Hypothalamus (tissue), 51 donors: ENCODE results near the gene PDLIM1.

Source experiments
- DNase-seq, 51 donors: peaks; one replicate each; lab custom pipeline; 2025; lab: John Stamatoyannopoulos, UW

The PDLIM1 gene

GRCh38 chr10:95290461-95291364 lies at the start of gene PDLIM1:
Gene PDLIM1 (minus strand): TSS chr10:95291003. CDS start chr10:95290915, 88 bp downstream.
- no peak for DNase-seq

DNA sequence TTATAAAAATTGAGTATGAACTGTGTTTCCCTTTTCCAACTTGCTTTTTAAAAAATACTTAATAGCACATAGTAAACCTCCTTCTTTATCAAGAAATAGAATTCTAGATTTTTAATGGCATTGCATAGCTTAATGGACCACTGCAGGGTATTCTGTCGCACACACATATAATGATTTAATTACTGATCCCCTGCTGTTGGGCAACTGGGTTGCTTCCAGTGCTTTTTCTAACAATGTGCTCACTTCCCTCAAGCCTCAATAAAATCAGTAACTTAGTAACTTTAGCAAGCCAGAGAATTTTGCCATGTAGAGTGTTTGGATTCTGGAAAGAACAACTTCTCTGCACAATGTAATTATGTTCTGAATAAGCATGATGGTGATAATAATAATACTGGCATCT lies 49.1 kb upstream of the PDLIM1 start:
- no peak for DNase-seq

- no peak for DNase-seq
Observed at GRCh38 chr10:95337423-95338160, 46.8 kb upstream of the PDLIM1 start.

DNA sequence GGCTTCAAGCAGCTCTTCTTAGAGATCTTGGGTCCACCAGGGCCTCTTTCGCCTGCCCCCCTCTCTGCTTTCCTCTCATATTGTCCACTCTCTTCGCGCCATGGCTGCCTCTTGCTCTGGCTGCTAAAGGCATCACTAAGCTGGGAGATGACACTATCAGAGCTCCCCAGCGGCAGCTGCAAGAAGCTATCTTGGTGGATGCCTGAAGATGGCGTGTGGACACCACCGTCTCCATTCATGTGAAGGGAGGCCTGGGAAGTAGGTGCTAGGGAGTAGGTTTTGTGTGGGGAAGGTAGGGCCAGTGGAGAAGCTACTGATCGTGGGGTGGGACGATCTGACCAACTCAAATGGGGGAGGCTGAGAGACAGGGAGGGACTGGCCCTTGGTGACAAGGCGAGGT lies 45.9 kb upstream of the PDLIM1 start:
- no peak for DNase-seq

DNA sequence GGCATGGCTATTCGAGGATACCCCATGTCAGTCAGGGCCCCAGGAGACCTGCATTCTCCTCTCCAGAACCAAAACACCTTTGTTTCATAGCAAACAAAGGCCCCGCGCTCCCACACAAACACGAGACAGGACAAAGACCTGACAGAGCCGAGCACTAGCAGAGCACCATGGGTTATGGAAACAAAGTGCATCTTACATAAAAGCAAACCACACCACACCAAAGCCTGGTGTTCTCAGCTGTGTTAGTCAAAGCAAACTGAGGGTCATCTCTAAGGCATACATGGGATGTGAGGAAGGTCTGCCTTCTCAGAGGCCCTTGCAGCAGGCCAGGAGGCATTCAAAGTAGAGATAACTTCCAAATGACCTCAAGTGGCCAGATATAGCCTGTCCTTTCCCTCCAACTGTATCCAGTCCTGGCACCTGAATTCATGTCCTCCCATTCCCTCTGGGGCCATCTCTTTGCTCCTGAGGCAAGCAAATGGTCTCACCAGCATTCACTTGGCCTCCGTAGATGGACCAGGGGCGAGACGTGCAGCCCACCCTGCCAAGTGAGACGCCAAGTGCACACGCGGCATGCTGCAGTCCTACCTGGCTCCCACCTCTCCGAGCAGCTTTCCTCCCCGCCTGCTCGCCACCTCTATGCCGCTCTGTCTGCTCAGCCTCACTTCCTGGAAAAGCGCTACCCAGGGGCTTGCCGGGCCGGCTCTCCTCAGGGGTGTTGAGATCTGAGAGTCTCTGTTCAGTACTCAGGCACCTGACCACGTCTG lies 45.3 kb upstream of the PDLIM1 start:
- DNase-seq: no peak

DNA sequence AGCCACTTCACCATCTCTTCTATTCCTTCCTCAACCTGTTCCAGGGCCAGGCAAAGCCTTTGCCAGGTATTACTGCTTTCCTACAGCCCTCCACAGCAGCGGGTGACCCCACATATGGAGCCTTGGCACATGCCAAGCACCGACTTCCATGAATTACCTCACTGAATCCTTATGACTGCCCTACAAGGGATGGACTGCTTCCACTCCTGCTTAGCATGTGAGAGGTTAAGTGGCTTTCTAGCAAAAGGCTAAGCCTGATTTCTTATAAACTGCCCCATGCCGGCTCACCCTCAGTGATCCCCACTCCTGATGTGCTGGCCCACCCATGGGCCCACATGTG lies 44.0 kb upstream of the PDLIM1 start:
- no peak for DNase-seq

DNA sequence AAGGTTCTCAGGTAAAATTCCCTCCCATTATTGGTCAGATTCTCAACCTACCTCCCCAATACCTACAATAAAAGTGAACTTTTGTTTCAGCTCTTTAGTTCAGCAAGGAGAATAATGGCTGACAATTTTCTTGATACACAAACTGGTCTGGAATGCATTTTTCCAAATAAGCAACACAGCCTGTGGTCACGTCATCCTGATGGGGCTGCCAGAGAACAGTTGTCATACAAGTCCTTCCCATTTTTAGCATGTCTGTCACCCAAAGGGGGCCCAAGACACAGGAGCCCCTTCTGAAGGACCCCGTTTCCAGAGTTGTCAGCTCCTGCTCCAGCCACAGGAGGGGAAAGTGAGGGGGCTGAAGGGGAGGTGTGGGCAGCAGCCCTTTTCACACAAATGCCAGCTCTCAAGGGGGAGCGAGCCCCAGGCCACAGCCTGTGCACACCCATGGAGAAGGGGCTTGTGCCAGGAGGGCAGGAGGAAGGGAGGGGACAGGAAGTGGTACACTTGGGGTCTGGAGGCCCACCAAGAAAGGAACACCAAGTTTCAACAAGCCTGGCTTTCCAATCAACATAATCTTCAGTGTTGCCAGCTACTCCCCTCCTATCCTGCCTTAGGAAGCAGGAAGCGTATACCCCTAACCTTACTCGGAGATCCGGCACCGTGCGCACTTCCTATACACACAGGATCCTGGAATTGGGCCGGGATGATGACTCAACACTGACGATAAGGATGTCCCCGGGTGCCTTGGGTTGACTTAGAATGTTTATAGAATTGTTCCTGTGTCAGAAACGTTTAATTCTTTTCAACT lies 43.4 kb upstream of the PDLIM1 start:
- no peak for DNase-seq

DNA sequence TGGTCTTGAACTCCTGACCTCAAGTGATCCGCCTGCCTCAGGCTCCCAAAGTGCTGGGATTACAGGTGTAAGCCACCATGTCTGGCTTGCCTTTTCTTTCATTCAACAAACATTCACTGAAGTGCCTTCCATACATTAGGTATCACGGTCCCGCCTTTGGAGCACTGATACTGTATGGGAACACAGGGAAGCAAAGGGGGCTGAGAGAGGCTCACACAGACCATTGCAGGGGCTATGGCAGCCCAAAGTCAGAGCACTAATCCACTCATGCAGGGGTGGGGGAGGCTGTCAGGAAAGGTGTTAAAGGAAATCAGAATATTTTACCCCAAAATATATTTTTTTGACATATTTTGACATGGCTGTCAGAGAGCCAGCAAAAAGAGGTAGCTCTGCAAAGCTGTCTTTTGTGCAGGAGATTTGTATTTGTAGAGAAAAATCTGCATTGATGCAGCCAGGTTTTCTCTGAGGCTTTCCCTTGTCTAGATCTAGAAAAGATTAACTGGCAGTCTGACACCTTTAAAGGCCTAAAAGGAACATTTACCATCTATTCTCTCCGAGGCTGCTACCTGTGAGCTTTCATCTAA lies 42.0 kb upstream of the PDLIM1 start:
- DNase-seq: no peak

DNA sequence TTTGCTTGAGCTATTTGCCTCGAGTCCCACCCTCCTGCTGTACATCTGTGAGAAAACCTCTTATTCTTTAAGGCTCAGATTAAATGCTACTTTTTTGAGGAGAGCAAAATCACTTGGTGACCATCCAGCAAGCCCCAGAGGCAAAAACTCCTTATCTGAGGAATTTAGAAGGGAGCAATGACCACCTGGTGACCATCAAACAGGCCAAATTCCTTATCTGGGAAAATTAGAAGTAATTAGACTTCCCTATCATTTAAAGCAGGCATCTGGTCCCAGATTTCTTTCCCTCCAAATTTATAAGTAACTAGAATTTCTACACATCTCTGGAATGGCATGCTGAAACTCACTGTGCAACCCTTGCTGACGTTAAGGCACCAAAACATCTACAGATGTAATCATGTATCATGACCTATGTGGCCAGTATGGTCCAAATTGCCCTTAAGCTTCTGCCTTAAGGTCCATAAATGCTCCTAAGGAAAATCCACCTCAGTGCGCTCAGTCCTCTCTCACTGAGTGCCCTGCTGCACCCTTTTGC lies 40.9 kb upstream of the PDLIM1 start:
- no peak for DNase-seq

GRCh38 chr10:95330966-95331453 lies 40.2 kb upstream of the PDLIM1 start:
- no peak for DNase-seq

- DNase-seq: no peak
Observed at GRCh38 chr10:95329296-95329695, 38.5 kb upstream of the PDLIM1 start.

GRCh38 chr10:95328013-95328412 lies 37.2 kb upstream of the PDLIM1 start:
- DNase-seq: no peak

DNA sequence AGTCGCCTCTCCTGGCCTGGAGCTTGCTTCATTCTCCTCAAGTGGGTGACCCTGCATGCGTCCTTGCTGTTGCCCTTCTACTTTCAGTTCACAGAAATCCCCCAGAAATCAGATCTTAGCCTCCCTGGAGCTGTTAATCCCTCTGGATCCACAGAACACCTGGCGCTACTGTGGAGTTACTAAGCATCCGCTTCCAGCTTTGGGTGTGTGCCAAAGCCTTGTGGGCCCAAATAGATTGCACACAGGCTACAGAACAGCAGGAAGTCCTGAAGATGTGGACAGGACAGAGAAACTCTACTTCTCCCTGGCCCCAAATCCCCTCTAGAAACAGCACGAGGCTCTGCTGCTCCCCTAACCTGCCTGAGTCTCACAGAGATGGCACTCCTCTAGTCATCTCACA lies 36.6 kb upstream of the PDLIM1 start:
- peak in 4 of 51 donors; percentile 2 to 11 (median 7) for DNase-seq

DNA sequence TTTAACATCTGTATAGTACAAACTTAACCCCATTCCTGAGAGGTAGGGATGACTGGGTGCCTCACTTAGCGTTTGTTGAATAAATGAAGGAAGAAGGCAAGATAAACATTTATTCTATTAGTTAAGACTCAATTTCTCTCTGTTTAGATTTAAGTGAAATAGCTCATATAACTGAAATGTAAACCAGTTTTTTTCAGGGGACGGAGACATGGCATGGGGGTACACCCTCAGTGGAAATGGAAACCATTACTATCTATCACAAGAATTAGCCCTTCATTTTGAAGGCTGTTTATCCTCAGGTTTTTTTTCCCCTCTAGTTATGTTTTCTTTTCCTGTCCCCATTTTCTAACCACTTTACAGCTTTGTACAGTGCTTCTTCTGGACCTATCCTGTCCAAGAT lies 35.6 kb upstream of the PDLIM1 start:
- DNase-seq: no peak

DNA sequence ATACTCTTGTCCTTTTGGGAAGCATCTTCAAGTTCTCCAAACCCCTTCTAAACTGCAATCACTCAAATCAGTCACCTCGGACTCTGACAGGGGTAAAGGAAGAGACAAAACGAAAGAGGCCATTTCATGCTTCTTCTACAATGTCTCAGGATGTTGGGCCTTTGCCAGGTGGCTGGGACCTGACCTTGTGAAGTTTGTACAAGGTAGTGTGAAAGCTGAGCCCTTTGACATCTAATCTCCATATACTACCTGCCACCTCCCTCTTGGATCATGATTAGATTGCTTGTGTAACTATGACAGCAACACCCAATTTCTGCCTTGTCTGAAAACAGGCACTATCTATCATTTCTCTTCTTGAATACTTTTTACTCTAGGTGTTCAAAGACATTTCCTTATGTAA lies 35.1 kb upstream of the PDLIM1 start:
- no peak for DNase-seq

- DNase-seq: no peak
Observed at GRCh38 chr10:95324436-95325268, 33.8 kb upstream of the PDLIM1 start.

DNA sequence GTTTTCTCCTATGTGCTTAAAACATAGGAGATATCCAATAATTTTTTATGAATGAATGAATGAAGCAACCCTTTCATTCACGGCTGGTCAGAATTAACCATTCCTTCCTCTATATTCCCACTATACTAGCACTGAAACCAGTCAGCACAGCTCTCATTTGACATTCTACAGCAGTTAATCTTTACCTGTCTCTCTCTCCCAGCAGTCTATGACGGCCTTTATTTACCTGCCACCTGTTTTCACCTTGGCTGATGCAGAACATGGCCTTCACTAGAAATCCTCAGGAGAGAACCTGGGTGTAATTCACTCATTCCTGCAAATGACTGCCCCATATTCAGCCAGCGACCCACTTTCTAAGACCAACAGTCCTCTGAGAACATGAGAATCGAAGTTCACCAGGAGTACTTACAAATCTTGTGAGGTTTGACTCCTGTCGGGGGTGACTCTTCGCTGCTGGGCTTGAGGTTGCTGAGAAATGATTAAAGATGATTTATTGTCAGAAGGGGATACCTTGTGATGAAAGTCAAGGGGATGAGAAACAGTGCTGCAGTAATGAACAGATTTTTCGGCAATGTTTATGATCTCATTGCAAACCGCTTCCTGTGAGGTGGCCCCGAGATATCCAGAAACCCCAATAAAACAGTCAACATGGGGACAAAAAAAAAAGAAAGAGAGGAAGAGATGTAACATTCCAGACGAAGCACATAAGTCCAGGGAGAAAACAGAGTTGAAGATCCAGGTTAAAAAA lies 30.9 kb upstream of the PDLIM1 start:
- DNase-seq: no peak

GRCh38 chr10:95319239-95319638 lies 28.4 kb upstream of the PDLIM1 start:
- no peak for DNase-seq
